ENCODE measurements around the gene PIN1.

DNA sequence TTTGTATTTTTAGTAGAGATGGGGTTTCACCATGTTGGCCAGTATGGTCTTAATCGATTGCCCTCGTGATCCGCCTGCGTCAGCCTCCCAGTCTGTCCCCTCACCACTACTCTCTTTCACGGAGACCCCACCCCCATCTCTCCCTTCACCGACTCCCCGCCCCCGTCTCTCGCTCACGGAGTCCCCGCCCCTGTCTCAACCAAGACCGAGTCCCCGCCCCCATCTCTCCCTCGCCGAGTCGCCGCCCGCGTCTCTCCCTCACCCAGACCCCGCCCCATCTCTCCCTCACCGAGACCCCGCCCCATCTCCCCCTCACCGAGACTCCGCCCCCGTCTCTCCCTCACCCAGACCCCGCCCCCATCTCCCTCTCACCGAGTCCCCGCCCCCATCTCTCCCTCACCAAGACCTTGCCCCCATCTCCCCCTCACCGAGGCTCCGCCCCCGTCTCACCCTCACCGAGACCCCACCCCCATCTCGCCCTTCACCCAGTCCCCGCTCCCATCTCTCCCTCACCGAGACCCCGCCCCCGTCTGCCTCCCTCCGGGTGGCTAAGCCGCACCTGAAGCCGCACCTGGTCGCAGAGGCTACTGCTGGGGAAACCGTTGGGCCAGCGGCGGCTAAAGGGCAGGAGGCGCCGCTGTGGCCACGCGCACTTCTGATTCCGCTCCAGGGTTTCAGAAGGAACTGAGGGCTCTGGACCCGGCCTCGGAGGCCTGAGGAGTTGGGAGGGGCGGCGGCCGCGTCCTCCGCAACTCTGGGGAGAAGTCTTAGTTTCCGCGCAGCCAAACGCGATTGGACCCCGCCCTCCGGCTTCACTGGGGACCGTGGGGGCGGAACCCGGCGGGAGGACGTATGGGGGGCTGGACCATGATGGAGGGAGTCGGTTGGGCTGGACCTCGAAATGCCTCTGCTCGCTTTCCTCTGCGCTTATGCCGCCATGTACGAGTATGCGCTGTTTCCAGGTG lies 49.5 kb upstream of the PIN1 start:
- TF ChIP-seq, protein P1, sequence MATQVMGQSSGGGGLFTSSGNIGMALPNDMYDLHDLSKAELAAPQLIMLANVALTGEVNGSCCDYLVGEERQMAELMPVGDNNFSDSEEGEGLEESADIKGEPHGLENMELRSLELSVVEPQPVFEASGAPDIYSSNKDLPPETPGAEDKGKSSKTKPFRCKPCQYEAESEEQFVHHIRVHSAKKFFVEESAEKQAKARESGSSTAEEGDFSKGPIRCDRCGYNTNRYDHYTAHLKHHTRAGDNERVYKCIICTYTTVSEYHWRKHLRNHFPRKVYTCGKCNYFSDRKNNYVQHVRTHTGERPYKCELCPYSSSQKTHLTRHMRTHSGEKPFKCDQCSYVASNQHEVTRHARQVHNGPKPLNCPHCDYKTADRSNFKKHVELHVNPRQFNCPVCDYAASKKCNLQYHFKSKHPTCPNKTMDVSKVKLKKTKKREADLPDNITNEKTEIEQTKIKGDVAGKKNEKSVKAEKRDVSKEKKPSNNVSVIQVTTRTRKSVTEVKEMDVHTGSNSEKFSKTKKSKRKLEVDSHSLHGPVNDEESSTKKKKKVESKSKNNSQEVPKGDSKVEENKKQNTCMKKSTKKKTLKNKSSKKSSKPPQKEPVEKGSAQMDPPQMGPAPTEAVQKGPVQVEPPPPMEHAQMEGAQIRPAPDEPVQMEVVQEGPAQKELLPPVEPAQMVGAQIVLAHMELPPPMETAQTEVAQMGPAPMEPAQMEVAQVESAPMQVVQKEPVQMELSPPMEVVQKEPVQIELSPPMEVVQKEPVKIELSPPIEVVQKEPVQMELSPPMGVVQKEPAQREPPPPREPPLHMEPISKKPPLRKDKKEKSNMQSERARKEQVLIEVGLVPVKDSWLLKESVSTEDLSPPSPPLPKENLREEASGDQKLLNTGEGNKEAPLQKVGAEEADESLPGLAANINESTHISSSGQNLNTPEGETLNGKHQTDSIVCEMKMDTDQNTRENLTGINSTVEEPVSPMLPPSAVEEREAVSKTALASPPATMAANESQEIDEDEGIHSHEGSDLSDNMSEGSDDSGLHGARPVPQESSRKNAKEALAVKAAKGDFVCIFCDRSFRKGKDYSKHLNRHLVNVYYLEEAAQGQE (IDR thresholded peaks at IDR 0.05; ENCODE audit: insufficient read depth in 1 of 2, low read depth in 2 of 2, low read length in 2 of 2) = no peak
- 0 out of 2 replicates have a peak, but pooled peaks have one; percentile 27 for TF ChIP-seq TAF1 (IDR thresholded peaks at IDR 0.05; ENCODE audit: borderline replicate concordance, insufficient read depth, low read length)

All from PFSK-1 (cell line).